GM21737 (cell line): Measurements from ENCODE around the gene NOB1.
A peak's percentile ranks its signal among the peaks of the same experiment; 100 is the strongest.
"Not testable (repeated sequence)": the region's sequence is repeated elsewhere in the genome, so short reads cannot be mapped to it uniquely, and the experiment has no call there.

Experiments used
- ATAC-seq: cut with Tn5 transposase; IDR thresholded peaks from one replicate; pipeline ENCODE4 v1.9.1; 2021; ENCODE audit warnings: mild to moderate bottlenecking, moderate library complexity; ENCODE audit not compliant: unreplicated experiment

The NOB1 gene

DNA sequence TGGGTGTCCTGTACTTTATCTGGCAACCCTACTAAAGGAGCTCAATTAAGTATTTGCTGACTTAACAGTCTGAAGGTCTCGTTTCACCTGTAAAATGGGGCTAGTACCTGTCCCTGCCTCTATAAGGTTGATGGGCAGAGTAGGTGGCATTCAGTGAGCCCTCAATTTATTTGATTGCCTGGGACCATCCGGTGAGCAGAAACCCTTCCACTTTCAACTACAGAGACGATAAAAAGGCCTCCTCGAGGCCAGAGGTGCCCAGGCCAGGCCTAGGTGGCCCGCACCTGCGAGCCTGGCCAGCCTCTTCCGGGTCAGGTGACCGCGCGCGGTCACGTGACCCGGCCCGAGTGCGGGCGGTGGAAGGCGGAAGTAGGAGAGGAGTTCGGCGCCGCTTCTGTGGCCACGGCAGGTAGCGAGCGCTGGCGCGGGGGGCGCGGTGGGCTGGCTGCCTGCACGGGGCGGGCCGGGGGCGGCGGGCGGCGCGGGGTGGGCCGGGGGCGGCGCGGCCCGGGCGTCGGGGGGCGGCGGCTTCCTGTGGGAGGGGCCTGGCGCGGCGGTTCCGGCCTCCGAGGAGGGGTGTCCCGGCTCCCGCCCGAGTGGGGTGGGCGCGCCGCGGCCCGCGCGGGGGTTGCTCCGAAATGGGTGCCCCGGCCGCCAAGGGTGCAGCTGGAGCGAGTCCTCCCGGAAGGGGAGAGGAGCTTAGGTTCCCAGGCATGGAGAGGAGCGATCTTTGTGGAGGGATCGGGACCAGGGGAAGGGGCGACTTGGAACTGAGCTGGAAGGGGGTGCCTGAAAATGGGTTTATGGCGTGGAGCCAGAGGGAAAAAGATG is 7.5 kb upstream of the NOB1 start, which contains the start of gene WWP2:
WWP2 (plus strand) TSS at position 350 of the 831 bp plus-strand sequence. CDS start 24,679 bp downstream, outside the sequence.
- peak; percentile 78 for ATAC-seq

DNA sequence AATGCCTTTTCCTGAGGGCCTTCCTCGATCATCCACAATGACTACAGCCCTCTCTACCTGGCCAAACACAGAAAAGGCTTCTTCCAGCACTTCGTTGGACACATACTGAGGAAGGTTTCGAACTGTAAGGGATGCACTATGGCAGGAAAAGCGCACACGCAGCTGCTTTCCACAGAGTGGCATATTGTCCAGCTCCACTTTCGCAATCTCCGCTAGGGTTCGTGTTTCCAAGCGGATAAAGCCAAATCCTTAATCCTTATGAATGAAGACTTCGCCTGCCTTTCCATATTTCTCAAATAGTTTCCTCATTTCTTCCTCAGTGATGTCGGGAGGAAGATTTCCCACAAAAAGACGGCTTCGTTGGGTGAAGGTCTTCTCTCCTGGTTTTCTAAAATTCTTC is 2.6 kb upstream of the NOB1 start:
- ATAC-seq = not testable (repeated sequence)

DNA sequence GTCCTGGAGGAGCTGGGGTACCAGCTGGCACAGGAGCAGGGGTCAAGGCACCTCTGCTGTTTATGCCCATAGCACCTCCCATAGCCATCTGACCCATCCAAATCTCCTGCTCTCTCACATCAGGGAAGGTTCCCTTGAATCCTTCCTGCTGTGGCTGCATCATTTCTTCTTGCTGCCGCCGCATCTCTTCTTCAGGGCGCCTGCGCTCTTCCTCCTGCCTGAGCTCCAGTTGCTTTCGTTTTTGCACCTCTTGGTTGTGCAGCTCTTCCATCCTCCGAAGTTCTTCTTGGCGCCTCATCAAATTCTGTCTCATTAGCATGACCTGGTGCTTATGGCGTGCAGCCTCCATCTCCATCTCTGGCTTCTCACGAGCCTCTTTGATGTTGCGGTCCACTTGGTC is 2.0 kb upstream of the NOB1 start:
- ATAC-seq = no peak

DNA sequence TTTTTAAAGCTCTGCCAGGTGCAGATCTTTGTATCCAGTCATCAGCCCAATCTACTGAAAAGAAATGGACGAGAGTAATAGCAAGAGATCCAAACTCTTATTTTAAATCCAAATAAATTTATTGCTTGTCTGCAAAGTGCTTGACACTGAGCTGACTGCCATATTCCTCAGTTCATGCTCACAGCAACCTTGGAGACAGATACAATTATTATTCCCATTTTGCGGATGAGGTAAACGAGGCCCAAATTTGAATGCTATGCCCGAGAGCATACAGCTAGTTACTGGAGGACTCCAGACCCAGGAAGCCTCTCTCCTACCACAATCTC is 620 bp downstream of the NOB1 start:
- no peak for ATAC-seq

DNA sequence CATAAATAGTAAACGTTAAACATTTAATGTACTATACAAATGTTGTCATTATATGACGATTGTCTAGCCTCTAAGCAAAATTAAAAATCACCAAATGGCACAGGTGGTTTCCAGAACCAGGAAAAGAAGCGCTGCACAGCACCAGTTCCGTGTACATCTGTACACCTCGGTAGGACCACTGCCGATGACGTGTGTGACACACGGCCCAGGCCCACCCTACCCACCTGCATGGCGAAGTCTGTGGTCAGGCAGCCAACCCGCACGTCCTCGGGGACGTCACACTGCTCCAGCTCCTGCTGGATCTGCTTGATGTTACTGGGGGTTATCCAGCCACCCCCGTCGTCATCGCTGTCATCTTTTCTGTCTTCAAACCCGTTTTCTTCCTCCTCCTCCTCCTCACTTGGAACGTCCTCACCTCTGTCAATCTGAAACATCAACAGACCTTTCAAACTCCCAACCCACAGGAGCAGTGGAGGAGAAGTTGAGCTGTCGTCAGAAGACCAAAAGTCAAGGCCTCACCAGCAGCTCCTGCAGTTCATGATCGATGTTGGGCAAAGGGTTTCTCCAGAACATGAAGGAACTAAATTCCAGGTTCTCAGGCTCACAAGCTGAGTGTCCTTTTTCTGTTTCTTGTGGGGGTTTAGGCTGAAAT is 5.9 kb downstream of the NOB1 start:
- ATAC-seq = no peak

DNA sequence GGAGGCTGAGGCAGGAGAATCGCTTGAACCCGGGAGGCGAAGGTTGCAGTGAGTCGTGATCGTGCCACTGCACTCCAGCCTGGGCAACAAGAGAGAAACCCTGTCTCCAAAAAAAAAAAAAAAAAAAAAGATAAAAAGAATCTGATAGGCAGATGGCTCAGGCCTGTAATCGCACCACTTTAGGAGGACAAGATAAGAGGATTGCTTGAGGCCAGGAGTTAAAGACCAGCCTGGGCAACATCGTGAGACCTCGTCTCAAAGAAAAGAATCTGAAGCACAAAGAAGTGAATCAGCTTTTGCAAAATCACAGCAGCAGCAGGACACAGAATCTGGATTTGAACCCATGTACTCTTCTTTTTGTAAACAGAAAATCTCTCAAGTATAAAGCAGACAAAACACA is 7.6 kb downstream of the NOB1 start:
- ATAC-seq = no peak

DNA sequence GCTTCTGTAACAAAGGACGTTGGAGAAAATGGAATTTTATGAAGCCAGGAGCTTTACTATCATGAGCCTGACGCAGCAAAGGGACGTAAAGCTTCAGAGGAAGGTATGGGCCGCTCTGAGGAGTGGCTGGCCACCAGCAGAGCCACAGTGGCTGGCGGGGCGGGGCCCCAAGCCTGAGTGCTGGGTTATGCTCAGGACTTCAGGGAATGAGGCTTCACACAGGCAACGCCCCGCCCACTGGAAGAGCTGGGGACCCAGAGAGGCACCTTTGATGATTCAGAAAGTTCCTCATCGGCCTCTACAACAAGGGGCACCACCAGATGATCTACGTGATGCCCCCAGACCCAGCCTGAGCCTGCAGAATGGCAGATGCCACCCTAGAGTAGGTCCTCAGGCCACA is 8.8 kb downstream of the NOB1 start:
- ATAC-seq = no peak

DNA sequence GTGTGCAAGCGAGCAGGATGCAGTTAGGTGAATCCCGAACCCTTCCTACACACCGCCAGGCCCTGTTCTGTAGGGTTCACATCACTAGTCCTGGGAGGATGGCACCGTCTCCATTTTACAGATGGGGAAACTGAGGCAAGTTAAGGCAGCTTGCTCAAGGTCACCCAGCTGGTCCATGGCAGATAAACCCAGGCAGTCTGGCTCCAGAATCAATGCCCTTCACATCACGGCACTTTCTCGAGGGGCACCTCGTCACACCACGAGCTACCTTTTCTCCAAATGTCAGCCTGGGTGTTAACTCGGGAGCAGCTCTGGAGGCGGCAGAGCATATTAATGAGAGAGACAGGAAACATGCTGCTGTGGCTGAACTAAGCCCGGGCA is 9.5 kb downstream of the NOB1 start:
- no peak for ATAC-seq

DNA sequence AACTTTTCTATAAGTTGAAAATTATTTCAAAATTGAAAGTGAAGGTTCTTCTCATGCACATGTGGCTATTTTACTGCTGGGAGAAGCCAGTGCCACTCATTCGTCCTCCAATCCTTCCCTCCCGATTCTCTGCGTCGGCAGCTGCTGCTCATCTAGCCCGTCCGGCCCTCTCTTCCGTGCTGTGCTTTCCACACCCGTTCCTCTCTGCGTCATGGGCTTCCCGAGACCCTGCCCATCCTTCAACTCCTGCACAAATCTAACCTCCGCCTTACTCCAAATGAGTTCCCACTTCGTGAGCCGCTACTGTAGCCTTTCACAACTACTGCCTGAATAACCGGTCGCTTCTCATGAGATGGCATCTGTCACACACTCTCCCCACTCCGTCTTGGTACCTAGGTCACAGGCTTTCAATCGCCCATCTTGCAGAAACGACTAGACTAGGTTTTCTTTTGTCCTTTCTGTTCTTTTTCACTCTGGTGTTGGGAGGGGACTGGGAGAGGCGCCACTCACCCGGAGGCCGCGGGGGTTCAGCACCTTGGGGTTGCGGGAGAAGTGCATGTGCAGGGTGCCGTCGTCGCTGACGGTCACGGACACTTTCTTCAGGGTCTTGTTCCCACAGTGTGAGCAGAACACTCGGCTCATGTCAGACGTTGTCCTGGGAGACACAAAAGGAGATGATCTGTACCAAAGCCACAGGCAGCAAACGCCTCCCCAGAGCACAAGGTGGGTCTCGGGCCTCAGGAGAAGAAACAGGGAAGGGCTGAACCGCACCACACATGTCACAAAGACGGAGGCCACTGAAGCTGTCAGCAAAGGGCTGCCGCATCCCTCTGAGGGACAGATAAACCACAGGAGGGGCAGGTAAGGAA is 10.1 kb downstream of the NOB1 start:
- no peak for ATAC-seq

DNA sequence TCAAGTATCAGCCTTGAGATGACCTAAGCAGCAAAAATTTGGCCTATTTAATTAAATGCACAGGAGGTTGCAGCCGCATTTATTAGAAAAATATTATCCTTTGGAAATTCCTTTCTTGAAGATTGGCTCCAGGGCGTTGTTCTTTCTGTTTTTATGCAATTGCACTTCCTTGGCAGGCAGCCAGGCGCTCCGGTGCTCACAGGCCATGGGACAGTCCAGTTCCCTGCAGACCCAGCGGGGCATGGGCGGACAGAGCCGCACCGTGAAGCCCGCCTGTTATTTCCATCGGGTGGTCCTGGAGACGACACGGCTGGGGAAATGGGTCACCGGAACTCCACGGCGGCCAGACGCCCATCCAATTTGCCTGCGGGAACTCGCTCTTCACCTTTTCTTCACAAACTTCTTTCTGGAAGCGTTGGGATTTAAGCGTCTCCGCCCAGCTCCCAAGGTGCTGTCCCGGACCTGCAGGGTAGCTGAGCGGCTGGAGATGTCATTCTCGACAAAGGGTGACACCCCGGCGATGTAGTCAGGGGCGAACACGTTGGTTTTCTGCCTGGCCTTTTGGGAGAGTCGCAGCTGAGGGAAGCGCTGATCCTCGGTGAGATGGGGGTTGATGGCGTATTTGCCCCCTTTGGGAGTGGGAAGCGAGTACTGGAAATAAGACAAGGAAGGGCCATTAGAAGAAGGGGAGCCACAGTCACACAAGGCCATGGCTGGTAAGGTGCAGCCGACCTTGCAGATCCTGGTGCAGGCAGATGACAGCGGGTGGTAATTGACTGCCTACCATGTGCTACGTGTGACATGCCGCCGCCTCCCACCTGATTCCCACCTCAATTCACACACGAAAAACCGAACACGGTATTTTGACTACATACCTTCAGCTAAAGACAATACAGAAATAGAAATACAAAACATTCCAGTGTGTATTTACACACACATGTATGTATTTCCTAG is 12.5 kb downstream of the NOB1 start:
- no peak for ATAC-seq

DNA sequence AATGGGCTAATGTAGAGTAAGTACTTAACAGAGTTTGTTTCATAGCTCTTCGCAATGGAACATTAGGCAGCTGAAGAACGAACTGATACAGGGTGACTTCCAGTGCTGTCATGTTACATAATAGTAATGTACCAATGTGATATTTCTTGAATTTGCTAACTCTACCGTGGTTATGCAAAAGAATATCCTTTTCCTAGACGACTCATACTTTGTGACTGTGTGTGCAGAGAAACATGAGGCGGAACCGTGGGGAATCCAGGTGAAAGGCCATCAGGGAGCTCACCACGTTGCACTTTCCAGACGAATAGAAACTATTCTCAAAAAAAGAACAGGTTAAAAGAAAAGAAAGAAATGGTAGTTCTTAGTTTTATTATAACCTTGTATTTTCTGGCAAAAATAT is 13.2 kb downstream of the NOB1 start:
- ATAC-seq = no peak

DNA sequence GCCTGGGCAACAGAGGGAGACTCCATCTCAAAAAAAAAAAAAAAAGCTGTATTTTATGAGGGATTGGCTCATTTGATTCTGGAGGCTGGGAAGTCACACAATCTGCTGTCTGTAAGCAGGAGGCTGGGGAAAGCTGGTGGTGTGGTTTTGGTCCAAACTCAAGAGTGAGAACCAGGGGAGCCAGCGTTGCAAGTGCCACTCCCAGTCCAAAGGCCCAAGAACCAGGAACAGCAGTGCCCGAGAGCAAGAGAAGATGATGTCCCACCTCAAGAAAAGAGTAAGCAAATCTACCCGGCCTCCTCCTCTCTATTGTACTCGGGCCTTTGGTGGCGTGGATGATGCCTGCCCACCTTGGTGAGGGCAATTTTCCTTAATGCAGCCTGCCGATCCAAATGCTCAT is 22.6 kb downstream of the NOB1 start:
- no peak for ATAC-seq

DNA sequence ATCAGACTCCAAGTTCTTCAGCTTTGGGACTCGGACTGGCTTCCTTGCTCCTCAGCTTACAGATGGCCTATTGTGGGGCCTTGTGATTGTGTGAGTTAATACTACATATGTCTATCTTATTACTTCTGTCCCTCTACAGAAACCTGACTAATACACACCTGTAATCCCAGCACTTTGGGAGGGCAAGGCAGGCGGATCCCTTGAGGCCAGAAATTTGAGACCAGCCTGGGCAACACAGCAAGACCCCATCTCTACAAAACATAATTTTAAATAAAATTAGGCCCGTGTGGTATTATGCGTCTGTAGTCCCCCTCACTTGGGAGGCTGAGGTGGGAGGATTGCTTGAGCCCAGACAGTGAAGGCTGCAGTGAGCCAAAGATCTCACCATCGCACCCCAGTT is 23.4 kb downstream of the NOB1 start:
- ATAC-seq = not testable (repeated sequence)

DNA sequence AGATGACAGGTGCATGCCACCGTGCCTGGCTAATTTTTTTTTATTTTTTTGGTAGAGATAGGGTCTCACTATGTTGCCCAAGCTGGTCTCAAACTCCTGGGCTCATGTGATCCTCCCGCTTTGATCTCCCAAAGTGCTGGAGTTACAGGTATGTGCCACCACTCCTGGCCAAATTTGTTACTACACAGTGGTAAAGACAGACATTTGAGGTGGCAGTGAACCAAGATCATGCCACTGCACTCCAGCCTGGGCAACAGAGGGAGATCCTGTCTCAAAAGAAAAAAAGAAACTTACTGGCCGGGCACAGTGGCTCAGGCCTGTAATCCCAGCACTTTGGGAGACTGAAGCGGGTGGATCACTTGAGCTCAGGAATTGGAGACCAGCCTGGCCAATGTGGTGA is 25.7 kb downstream of the NOB1 start:
- ATAC-seq = not testable (repeated sequence)

DNA sequence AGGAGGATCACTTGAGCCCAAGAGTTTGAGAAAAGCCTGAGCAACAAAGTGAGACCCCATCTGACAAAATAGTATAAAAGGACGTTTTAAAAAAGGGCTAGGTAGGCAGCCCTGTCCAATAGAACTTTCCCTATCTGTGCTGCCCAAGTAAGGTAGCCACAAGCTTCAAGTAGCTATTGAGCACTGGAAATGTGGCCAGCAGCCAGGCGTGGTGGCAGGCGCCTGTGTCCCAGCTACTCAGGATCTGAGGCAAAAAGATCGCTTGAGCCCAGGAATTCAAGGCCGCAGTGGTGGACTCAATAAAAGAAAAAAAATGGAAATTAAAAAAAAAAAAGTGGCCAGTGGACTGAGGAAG is 26.8 kb downstream of the NOB1 start:
- ATAC-seq = no peak

DNA sequence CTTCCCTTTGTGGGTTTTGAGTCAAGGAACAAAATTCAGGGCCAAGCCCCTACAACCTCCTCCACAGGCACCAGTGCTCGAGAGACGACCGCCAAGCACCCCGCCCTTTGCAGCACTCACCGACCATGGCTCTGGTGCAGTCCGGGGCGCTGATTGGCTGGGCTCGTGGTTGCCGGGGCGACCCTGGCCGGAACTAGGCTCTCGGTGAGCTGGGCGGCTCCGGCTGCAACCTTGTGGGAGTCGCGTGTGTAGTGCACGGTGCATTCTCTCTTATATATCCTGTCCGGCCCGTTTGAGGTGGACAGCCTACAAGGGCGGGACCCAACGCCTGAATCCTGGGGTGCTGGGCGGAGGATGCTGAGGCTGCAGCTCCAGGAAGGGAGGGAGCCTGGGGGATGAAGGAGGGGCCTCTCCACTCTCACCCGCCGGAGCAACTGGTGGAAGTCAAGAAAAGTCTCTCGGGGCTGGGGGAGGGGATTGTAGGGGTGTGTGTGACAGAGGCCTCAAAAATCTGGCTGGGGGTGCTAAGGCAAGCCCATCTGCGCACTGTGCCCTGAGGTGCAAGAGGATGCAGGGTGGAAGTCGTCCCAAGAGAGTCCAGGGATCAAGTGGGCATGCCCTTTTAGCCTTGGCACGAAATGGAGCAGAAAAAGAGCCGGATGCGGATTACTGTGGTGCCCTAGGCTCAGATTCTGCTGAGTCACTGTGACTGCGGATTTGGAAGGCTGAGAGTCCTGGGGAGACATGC is 28.2 kb downstream of the NOB1 start, which contains the start of gene NQO1:
NQO1 (minus strand) TSS at position 248 of the 748 bp plus-strand sequence; CDS start at position 127, 121 bp downstream.
- peak; percentile 97 for ATAC-seq

DNA sequence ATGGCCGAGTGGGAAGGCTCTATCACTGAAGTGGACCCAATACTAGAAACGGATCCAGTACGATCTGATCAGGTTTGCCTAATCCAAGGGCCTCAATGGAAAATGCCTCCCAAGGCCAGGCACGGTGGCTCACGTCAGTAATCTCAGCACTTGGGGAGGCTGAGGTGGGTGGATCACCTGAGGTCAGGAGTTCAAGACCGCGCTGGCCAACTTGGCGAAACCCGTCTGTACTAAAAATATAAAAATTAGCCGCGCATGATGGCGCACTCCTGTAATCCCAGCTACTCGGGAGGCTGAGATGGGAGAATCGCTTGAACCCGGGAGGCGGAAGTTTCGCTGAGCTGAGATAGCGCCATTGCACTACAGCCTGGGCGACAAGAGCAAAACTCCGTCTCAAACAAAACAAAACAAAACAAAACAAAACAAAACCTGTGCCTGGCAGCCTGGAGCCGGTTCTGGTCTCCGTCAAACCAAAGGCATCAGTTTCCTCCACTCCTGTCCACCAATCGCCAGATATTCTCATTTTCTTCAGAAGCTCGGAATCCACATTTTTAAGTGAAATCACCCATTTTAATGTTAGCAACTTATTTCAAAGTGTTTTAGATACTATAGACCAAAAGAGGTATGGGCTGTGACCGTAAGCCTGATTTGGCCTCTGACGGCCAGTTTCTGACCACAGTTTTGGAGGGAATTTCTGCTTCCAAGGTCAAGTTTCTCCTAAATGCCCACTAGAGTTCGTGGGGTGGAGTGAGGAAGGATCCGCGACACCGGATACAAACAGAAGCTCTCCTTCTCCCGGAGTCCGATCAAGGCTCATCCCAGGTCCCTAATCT is 29.0 kb downstream of the NOB1 start:
- no peak for ATAC-seq

DNA sequence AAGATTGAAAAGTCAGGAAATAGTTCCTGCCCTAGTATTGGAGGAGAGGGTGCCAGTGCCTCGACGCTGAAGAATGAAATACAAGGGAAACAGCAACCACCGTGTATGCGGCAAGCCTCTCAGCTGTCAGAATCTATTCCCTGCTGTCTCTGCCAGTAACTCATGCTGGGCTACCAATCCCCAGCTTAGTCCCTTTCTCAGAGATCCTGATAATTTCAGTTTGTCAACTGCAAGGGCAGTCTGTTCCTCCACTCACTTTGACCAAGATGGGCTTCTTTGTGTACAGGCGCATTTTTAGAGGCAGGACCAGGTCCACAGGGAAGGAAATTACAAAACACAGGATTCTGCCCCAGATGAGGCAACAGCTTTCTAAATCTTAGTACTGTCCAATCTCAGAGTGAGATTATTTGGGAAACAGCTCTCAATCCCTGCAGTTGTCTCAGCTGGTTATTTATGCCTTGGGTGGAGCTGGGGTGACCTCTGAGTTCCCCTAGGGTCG is 29.7 kb downstream of the NOB1 start:
- ATAC-seq = no peak

DNA sequence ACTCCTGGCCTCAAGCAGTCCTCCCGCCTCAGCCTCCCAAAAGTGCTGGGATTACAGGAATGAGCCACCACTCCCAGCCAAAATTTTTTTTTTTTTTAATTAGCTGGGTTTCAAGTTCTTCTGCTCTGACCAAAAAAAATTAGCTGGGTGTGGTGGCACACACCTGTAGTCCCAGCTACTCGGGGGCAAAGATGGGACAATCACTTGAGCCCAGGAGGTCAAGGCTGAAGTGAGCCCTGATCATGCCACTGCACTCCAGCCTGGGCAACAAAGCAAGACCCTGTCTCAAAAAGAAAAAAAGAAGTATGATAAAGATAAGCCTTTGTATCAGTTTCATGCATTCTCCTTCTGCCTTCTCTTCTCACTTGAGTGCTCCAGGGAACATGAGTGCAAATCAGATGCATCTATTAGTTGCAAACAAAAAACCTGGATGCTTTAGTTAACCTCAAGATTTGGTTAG is 30.3 kb downstream of the NOB1 start:
- ATAC-seq = no peak
